H9 (cell line): ENCODE results near the gene GEN1. TPM values are rescaled to one million over a fixed set of nuclear protein-coding genes. Genes with fewer than 3 reads are reported as not detected.

Source experiments
- DNase-seq: peaks from one replicate; pipeline ENCODE4 v3.0.0-alpha.2; 2017
- H2AFZ ChIP-seq: one replicate; pipeline ENCODE4 v1.6.1; 2013; ENCODE audit warnings: mild to moderate bottlenecking, low read length, control low read depth, moderate library complexity
- H2AK5ac ChIP-seq: 2 replicates; pipeline ENCODE4 v1.6.1; 2013; ENCODE audit warnings: low read length, control low read depth, mixed read lengths; ENCODE audit not compliant: insufficient read length
- H2BK120ac ChIP-seq: one replicate; pipeline ENCODE4 v1.6.1; 2013; ENCODE audit warnings: low read depth, mild to moderate bottlenecking, low read length, control low read depth, inconsistent platforms; ENCODE audit not compliant: poor library complexity, severe bottlenecking
- H2BK12ac ChIP-seq: 2 replicates; pipeline ENCODE4 v1.6.1; 2013; ENCODE audit warnings: low read length, control low read depth, mixed read lengths, low read depth; ENCODE audit not compliant: insufficient read length
- H2BK15ac ChIP-seq: 2 replicates; pipeline ENCODE4 v1.6.1; 2013; ENCODE audit warnings: low read depth, low read length, control low read depth
- H2BK20ac ChIP-seq: one replicate; pipeline ENCODE4 v1.6.1; 2013; ENCODE audit warnings: low read depth, mild to moderate bottlenecking, low read length, control low read depth, inconsistent platforms; ENCODE audit not compliant: poor library complexity, severe bottlenecking
- H2BK5ac ChIP-seq: 2 replicates; pipeline ENCODE4 v1.6.1; 2013; ENCODE audit warnings: low read length, control low read depth, mixed read lengths; ENCODE audit not compliant: insufficient read length
- H3K14ac ChIP-seq: 2 replicates; pipeline ENCODE4 v1.6.1; 2013; ENCODE audit warnings: low read length, control low read depth; ENCODE audit not compliant: insufficient read depth
- H3K18ac ChIP-seq: 2 replicates; pipeline ENCODE4 v1.6.1; 2013; ENCODE audit warnings: low read depth, mild to moderate bottlenecking, mixed read lengths, low read length, control low read depth; ENCODE audit not compliant: insufficient read length
- H3K23ac ChIP-seq: 2 replicates; pipeline ENCODE4 v1.6.1; 2013; ENCODE audit warnings: low read length, control low read depth, mixed read lengths, low read depth; ENCODE audit not compliant: insufficient read length
- H3K23me2 ChIP-seq: 2 replicates; pipeline ENCODE4 v1.6.1; 2013; ENCODE audit warnings: low read depth, mild to moderate bottlenecking, mixed read lengths, low read length, control low read depth; ENCODE audit not compliant: insufficient read length, poor library complexity, severe bottlenecking
- H3K27ac ChIP-seq: 2 replicates; pipeline ENCODE4 v1.5.1; 2013; ENCODE audit warnings: low read length, control low read depth, mixed read lengths, low read depth; ENCODE audit not compliant: insufficient read length
- H3K27me3 ChIP-seq: 2 replicates; pipeline ENCODE4 v1.6.1; 2013; ENCODE audit warnings: low read length, control low read depth, inconsistent platforms; ENCODE audit not compliant: insufficient read depth
- H3K4ac ChIP-seq: 2 replicates; pipeline ENCODE4 v1.6.1; 2013; ENCODE audit warnings: low read depth, mild to moderate bottlenecking, control low read depth, inconsistent platforms, low read length, moderate library complexity
- H3K4me1 ChIP-seq: 2 replicates; pipeline ENCODE4 v1.6.1; 2013; ENCODE audit warnings: low read length, control low read depth, inconsistent platforms; ENCODE audit not compliant: insufficient read depth
- H3K4me2 ChIP-seq: 2 replicates; pipeline ENCODE4 v1.6.1; 2013; ENCODE audit warnings: low read length, control low read depth, mixed read lengths; ENCODE audit not compliant: insufficient read length, insufficient read depth
- H3K56ac ChIP-seq: 2 replicates; pipeline ENCODE4 v1.6.1; 2013; ENCODE audit warnings: low read depth, mild to moderate bottlenecking, mixed read lengths, low read length, control low read depth; ENCODE audit not compliant: insufficient read length
- H3K79me1 ChIP-seq: 2 replicates; pipeline ENCODE4 v1.6.1; 2013; ENCODE audit warnings: low read depth, mild to moderate bottlenecking, moderate library complexity, low read length, control low read depth, inconsistent platforms; ENCODE audit not compliant: insufficient read depth, poor library complexity, severe bottlenecking
- H3K79me2 ChIP-seq: 2 replicates; pipeline ENCODE4 v1.6.1; 2013; ENCODE audit warnings: low read length, control low read depth, inconsistent platforms; ENCODE audit not compliant: insufficient read depth
- H3K9ac ChIP-seq: 2 replicates; pipeline ENCODE4 v1.6.1; 2013; ENCODE audit warnings: low read length, control low read depth, mixed read lengths; ENCODE audit not compliant: insufficient read length; ENCODE audit errors: extremely low read depth
- H3K9me3 ChIP-seq: one replicate; pipeline ENCODE4 v1.6.1; 2013; ENCODE audit warnings: low read depth, low read length, inconsistent platforms; ENCODE audit not compliant: control insufficient read depth
- H3T11ph ChIP-seq: one replicate; pipeline ENCODE4 v1.6.1; 2013; ENCODE audit warnings: mild to moderate bottlenecking, low read length, control low read depth, inconsistent platforms
- H4K20me1 ChIP-seq: one replicate; pipeline ENCODE4 v1.6.1; 2013; ENCODE audit not compliant: control insufficient read depth, insufficient read length, insufficient read depth
- H4K5ac ChIP-seq: 2 replicates; pipeline ENCODE4 v1.6.1; 2013; ENCODE audit warnings: low read depth, mild to moderate bottlenecking, mixed read lengths, low read length, control low read depth; ENCODE audit not compliant: insufficient read length
- H4K8ac ChIP-seq: replicated peaks from 2 replicates; pipeline ENCODE4 v1.6.1; 2013; ENCODE audit warnings: low read length, control low read depth, mixed read lengths, low read depth; ENCODE audit not compliant: insufficient read length
- H4K91ac ChIP-seq: 2 replicates; pipeline ENCODE4 v1.6.1; 2013; ENCODE audit warnings: low read depth, mild to moderate bottlenecking, moderate library complexity, mixed read lengths, low read length, control low read depth; ENCODE audit not compliant: insufficient read length
- H3K27ac Mint-ChIP-seq, 3 experiments: 2 replicates in 2 of 3; 3 replicates in 1 of 3; pipeline ENCODE4 v1.8.0; 2020 to 2021; ENCODE audit warnings: mixed read lengths in 3 of 3, mild to moderate bottlenecking in 1 of 3, moderate library complexity in 1 of 3
- H3K27me3 Mint-ChIP-seq: 2 replicates; pipeline ENCODE4 v1.8.0; 2021; ENCODE audit warnings: low read depth, mild to moderate bottlenecking, moderate library complexity, mixed read lengths
- H3K36me3 Mint-ChIP-seq, 3 experiments: 2 replicates in 2 of 3; 3 replicates in 1 of 3; pipeline ENCODE4 v1.8.0; 2020 to 2021; ENCODE audit warnings: low read depth in 3 of 3, mixed read lengths in 3 of 3; ENCODE audit not compliant: insufficient read depth in 1 of 3
- H3K4me1 Mint-ChIP-seq, 2 experiments: 2 replicates each; pipeline ENCODE4 v1.8.0; 2020; ENCODE audit warnings: mixed read lengths in 2 of 2
- H3K4me3 Mint-ChIP-seq, 2 experiments: 2 replicates in 1 of 2; 3 replicates in 1 of 2; pipeline ENCODE4 v1.8.0; 2020 to 2021; ENCODE audit warnings: mild to moderate bottlenecking in 2 of 2, mixed read lengths in 2 of 2, moderate library complexity in 1 of 2
- H3K9me3 Mint-ChIP-seq, 2 experiments: 2 replicates in 1 of 2; 3 replicates in 1 of 2; pipeline ENCODE4 v1.8.0; 2020; ENCODE audit warnings: mild to moderate bottlenecking in 2 of 2, mixed read lengths in 2 of 2, moderate library complexity in 1 of 2
- CTCF ChIP-seq: fragments of 200-600 bp; sonication (generic); conservative IDR thresholded peaks from 3 replicates; pipeline ENCODE4 v1.8.0; 2021; ENCODE audit warnings: antibody characterized with exemption, mild to moderate bottlenecking
- WGBS: extraction: QIAGEN DNeasy Blood & Tissue Kit; methylation state at CpG from one replicate; pipeline ENCODE4 v1.1.7; 2013; ENCODE audit warnings: missing lambda C conversion rate, low lambda C conversion rate, mixed read lengths; ENCODE audit not compliant: insufficient read length; ENCODE audit errors: extremely low coverage; 5-methylcytosine and 5-hydroxymethylcytosine counted together
- total RNA-seq: library from RNA; stranded (reverse); gene quantifications from 2 replicates; pipeline ENCODE4 v1.2.1, GENCODE V29; 2021

The GEN1 gene
- total RNA-seq, 1 experiment from 2014 or later, result 28.1 TPM

DNA sequence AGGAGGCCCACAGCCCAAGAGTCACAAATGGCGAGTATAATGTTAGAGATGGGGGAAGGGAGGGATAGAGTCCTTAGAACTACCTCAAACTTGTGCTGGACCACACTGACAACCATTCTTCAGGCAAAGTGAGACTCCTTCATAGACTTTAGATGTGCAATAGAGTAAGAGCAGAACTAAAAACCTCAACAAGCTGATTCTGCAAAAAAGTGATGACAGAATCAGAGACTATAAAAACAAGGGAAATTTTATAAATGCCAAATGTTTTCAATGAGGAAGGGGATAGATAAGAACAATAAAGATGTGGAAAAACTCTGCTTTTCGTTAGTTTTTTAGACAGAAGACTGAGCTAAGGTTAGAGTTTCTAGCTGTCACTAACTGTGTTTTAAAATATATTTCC is 18.1 kb upstream of the GEN1 start:
- Histone ChIP-seq H3K23ac (no peak overlapping the region), H2BK20ac (no peak overlapping the region), H3K14ac (no peak overlapping the region), H4K5ac (no peak overlapping the region), H3K9ac (no peak overlapping the region), H3K4ac (no peak overlapping the region), H3K27ac (no peak overlapping the region), H2BK120ac (no peak overlapping the region), H2BK12ac (no peak overlapping the region), H4K20me1 (no peaks in the 10 kb centered on the region), H2AFZ (no peak overlapping the region), H4K91ac (no peak overlapping the region), H3K27me3 (no peaks in the 10 kb centered on the region), H2BK15ac (no peak overlapping the region), H3K18ac (no peak overlapping the region), H3K23me2 (no peaks in the 10 kb centered on the region), H3T11ph (no peak overlapping the region), H3K4me1 (no peaks in the 10 kb centered on the region), H3K56ac (no peak overlapping the region), H3K9me3 (no peaks in the 10 kb centered on the region), H3K79me1 (no peaks in the 10 kb centered on the region), H2BK5ac (no peak overlapping the region), H3K79me2 (no peaks in the 10 kb centered on the region), H4K8ac (no peak overlapping the region), H3K4me2 (no peak overlapping the region), H2AK5ac (no peak overlapping the region)
- DNase-seq, result no peak
- TF ChIP-seq CTCF, result no peak
- Mint-ChIP-seq H3K4me1 (no peaks in the 10 kb centered on the region), H3K9me3 (no peaks in the 10 kb centered on the region; a peak in 1 of 5 replicates), H3K4me3 (no peak overlapping the region), H3K36me3 (peaks cover 39 to 77% (median 74%) of the 10 kb centered on the region in 3 experiments), H3K27ac (0 out of 7 replicates have a peak overlapping the region, but pooled peaks of 1 of the 3 experiments have one; percentile 36), H3K27me3 (no peaks in the 10 kb centered on the region)
- no CpG with 5 or more reads among the region's 2 CpGs for WGBS
